ENCODE data around the gene SUPV3L1.

SUPV3L1 gene

DNA sequence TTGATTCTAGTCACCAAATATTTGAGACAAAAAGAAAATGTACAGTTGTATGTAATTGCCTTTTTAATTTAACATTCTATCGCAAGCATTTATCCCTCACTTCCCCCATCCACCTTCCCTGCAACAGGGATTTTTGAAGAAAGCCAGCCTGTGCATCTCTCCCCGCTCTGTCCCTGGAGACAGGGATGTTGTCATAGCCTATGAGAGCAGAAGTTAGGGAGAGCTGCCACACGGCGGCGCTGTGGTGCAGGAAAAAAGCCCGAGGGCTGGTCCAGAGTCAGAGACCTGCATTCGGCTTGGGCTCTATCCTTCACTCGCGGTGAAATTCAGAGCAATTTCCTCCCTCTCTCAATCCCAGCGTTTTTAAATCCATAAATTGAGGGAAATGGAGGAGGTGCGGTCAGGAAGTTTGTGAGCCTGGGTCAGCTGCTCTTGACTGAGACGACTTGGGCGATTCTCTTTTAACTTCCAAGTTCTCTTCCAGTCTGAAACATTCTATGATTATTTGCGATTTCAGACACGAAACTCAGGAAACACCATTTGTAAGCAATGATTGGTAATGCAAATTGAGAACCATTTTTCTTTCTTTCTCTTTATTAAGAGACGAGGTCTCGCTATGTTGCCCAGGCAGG lies 57.6 kb downstream of the SUPV3L1 start:
- TF ChIP-seq RAD21 (IDR thresholded peaks at IDR 0.05; ENCODE audit: low read depth): peak; percentile 98
- TF ChIP-seq EGR1 (IDR thresholded peaks at IDR 0.05): no peak

GRCh38 chr10:69239136-69239535 lies 59.1 kb downstream of the SUPV3L1 start:
- TF ChIP-seq CEBPB (IDR thresholded peaks at IDR 0.05) (no peak), TCF12 (IDR thresholded peaks at IDR 0.05; ENCODE audit: low read depth) (no peak), RAD21 (IDR thresholded peaks at IDR 0.05; ENCODE audit: low read depth) (no peak), EP300 (IDR thresholded peaks at IDR 0.05; ENCODE audit: borderline replicate concordance) (no peak), FOXM1 (IDR thresholded peaks at IDR 0.05; ENCODE audit: borderline replicate concordance, low read depth) (no peak), TEAD4 (IDR thresholded peaks at IDR 0.05) (no peak), YY1 (IDR thresholded peaks at IDR 0.05; ENCODE audit: low read depth) (no peak), ZBTB7A (IDR thresholded peaks at IDR 0.05; ENCODE audit: low read depth) (no peak), NFIC (IDR thresholded peaks at IDR 0.05) (no peak), EGR1 (IDR thresholded peaks at IDR 0.05) (no peak), TAF1 (IDR thresholded peaks at IDR 0.05; ENCODE audit: low read depth) (no peak), CREB1 (IDR thresholded peaks at IDR 0.05; ENCODE audit: low read depth) (no peak)
- TF ChIP-seq, protein P1, sequence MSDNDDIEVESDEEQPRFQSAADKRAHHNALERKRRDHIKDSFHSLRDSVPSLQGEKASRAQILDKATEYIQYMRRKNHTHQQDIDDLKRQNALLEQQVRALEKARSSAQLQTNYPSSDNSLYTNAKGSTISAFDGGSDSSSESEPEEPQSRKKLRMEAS (IDR thresholded peaks at IDR 0.05): no peak
- TF ChIP-seq, protein P2, sequence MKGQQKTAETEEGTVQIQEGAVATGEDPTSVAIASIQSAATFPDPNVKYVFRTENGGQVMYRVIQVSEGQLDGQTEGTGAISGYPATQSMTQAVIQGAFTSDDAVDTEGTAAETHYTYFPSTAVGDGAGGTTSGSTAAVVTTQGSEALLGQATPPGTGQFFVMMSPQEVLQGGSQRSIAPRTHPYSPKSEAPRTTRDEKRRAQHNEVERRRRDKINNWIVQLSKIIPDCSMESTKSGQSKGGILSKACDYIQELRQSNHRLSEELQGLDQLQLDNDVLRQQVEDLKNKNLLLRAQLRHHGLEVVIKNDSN (IDR thresholded peaks at IDR 0.05): no peak
- TF ChIP-seq, protein P3, sequence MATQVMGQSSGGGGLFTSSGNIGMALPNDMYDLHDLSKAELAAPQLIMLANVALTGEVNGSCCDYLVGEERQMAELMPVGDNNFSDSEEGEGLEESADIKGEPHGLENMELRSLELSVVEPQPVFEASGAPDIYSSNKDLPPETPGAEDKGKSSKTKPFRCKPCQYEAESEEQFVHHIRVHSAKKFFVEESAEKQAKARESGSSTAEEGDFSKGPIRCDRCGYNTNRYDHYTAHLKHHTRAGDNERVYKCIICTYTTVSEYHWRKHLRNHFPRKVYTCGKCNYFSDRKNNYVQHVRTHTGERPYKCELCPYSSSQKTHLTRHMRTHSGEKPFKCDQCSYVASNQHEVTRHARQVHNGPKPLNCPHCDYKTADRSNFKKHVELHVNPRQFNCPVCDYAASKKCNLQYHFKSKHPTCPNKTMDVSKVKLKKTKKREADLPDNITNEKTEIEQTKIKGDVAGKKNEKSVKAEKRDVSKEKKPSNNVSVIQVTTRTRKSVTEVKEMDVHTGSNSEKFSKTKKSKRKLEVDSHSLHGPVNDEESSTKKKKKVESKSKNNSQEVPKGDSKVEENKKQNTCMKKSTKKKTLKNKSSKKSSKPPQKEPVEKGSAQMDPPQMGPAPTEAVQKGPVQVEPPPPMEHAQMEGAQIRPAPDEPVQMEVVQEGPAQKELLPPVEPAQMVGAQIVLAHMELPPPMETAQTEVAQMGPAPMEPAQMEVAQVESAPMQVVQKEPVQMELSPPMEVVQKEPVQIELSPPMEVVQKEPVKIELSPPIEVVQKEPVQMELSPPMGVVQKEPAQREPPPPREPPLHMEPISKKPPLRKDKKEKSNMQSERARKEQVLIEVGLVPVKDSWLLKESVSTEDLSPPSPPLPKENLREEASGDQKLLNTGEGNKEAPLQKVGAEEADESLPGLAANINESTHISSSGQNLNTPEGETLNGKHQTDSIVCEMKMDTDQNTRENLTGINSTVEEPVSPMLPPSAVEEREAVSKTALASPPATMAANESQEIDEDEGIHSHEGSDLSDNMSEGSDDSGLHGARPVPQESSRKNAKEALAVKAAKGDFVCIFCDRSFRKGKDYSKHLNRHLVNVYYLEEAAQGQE (IDR thresholded peaks at IDR 0.05; ENCODE audit: low read depth): no peak

GRCh38 chr10:69239816-69240434 lies 59.9 kb downstream of the SUPV3L1 start:
- TF ChIP-seq, protein P1 (IDR thresholded peaks at IDR 0.05): no peak
- TF ChIP-seq, protein P3 (IDR thresholded peaks at IDR 0.05; ENCODE audit: low read depth): no peak
- TF ChIP-seq CEBPB (IDR thresholded peaks at IDR 0.05): no peak
- TF ChIP-seq EP300 (IDR thresholded peaks at IDR 0.05; ENCODE audit: borderline replicate concordance): no peak
- no peak for TF ChIP-seq TCF12 (IDR thresholded peaks at IDR 0.05; ENCODE audit: low read depth)
- TF ChIP-seq ZBTB7A (IDR thresholded peaks at IDR 0.05; ENCODE audit: low read depth): no peak
- TF ChIP-seq RAD21 (IDR thresholded peaks at IDR 0.05; ENCODE audit: low read depth): no peak
- TF ChIP-seq, protein P2 (IDR thresholded peaks at IDR 0.05): no peak
- no peak for TF ChIP-seq YY1 (IDR thresholded peaks at IDR 0.05; ENCODE audit: low read depth)
- TF ChIP-seq EGR1 (IDR thresholded peaks at IDR 0.05): no peak
- no peak for TF ChIP-seq FOXM1 (IDR thresholded peaks at IDR 0.05; ENCODE audit: borderline replicate concordance, low read depth)
- no peak for TF ChIP-seq TAF1 (IDR thresholded peaks at IDR 0.05; ENCODE audit: low read depth)
- TF ChIP-seq TEAD4 (IDR thresholded peaks at IDR 0.05): no peak
- no peak for TF ChIP-seq CREB1 (IDR thresholded peaks at IDR 0.05; ENCODE audit: low read depth)

DNA sequence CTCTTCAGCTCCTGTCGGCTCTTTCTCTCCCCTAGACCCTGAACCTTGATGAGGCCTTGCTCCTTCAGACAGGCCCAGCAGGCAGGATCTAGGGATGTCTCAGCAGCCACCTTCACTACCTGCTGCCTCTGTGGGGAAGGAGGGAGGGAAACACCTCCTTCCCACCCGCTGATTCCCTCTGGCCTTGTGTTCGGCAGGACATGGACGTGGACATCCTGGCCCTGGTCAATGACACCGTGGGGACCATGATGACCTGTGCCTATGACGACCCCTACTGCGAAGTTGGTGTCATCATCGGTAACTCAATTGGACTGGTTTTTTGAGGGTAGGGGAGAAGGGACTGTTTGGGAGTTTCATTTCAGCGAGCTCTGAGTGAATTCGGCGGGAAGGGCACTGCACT lies 60.4 kb downstream of the SUPV3L1 start:
- TF ChIP-seq, protein P3 (IDR thresholded peaks at IDR 0.05; ENCODE audit: low read depth): no peak
- no peak for TF ChIP-seq TCF12 (IDR thresholded peaks at IDR 0.05; ENCODE audit: low read depth)
- TF ChIP-seq FOXM1 (IDR thresholded peaks at IDR 0.05; ENCODE audit: borderline replicate concordance, low read depth): no peak
- no peak for TF ChIP-seq TEAD4 (IDR thresholded peaks at IDR 0.05)
- no peak for TF ChIP-seq RAD21 (IDR thresholded peaks at IDR 0.05; ENCODE audit: low read depth)

Data from Ishikawa (cell line).